BJ (cell line): ENCODE data around the gene GALNT17. TPM values are rescaled to one million over a fixed set of nuclear protein-coding genes. Genes with fewer than 3 reads are reported as not detected.
"Not testable (repeated sequence)": the region's sequence is repeated elsewhere in the genome, so short reads cannot be mapped to it uniquely, and the experiment has no call there.

Experiments
- CTCF ChIA-PET: fragments of 350-600 bp; formaldehyde crosslinking; extraction: SDS; loops from one replicate; lab custom pipeline; 2021; ENCODE audit warnings: antibody characterized with exemption, inconsistent platforms; lab: Yijun Ruan, JAX
- POLR2A ChIA-PET: fragments of 300-600 bp; sonication (Branson Sonifier 250); formaldehyde crosslinking; extraction: SDS; loops from one replicate; lab custom pipeline; 2021; ENCODE audit warnings: antibody characterized with exemption; lab: Charles Lee
- DNase-seq: peaks from one replicate; pipeline ENCODE4 v3.0.0-alpha.2; 2011; ENCODE audit warnings: low read depth
- H3K27me3 ChIP-seq: 2 replicates; pipeline ENCODE4 v1.6.0; 2011; ENCODE audit warnings: low read length; ENCODE audit not compliant: control insufficient read depth, insufficient read depth
- H3K36me3 ChIP-seq: 2 replicates; pipeline ENCODE4 v1.5.1; 2011; ENCODE audit warnings: low read length; ENCODE audit not compliant: control insufficient read depth, insufficient read depth
- H3K4me3 ChIP-seq: 2 replicates; pipeline ENCODE4 v1.5.1; 2011; ENCODE audit warnings: low read depth, mild to moderate bottlenecking, control low read depth, low read length
- polyA plus RNA-seq: library from polyadenylated mRNA; depleted of rRNA; stranded (reverse); fragments of >200 nt; gene quantifications from 2 replicates; pipeline ENCODE4 v1.2.3, GENCODE V29; 2011
- TF ChIP-seq, protein P1 (sequence below): IDR thresholded peaks from 2 replicates; pipeline ENCODE4 v1.5.1; 2011; ENCODE audit warnings: low read depth, mild to moderate bottlenecking, control low read depth, inconsistent platforms, low read length, moderate library complexity; ENCODE audit not compliant: insufficient read depth

GALNT17 gene
- polyA plus RNA-seq, 1 experiment: not detected

GRCh38 chr7:71254751-71255150 lies 122.8 kb downstream of the GALNT17 start:
- CTCF ChIA-PET: no interaction called here
- DNase-seq: no peak
- Histone ChIP-seq H3K36me3 (no peaks in the 10 kb centered on the region), H3K4me3 (no peak overlapping the region), H3K27me3 (no peaks in the 10 kb centered on the region)
- TF ChIP-seq, protein P1, sequence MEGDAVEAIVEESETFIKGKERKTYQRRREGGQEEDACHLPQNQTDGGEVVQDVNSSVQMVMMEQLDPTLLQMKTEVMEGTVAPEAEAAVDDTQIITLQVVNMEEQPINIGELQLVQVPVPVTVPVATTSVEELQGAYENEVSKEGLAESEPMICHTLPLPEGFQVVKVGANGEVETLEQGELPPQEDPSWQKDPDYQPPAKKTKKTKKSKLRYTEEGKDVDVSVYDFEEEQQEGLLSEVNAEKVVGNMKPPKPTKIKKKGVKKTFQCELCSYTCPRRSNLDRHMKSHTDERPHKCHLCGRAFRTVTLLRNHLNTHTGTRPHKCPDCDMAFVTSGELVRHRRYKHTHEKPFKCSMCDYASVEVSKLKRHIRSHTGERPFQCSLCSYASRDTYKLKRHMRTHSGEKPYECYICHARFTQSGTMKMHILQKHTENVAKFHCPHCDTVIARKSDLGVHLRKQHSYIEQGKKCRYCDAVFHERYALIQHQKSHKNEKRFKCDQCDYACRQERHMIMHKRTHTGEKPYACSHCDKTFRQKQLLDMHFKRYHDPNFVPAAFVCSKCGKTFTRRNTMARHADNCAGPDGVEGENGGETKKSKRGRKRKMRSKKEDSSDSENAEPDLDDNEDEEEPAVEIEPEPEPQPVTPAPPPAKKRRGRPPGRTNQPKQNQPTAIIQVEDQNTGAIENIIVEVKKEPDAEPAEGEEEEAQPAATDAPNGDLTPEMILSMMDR: no peak
- POLR2A ChIA-PET: no interaction called here

DNA sequence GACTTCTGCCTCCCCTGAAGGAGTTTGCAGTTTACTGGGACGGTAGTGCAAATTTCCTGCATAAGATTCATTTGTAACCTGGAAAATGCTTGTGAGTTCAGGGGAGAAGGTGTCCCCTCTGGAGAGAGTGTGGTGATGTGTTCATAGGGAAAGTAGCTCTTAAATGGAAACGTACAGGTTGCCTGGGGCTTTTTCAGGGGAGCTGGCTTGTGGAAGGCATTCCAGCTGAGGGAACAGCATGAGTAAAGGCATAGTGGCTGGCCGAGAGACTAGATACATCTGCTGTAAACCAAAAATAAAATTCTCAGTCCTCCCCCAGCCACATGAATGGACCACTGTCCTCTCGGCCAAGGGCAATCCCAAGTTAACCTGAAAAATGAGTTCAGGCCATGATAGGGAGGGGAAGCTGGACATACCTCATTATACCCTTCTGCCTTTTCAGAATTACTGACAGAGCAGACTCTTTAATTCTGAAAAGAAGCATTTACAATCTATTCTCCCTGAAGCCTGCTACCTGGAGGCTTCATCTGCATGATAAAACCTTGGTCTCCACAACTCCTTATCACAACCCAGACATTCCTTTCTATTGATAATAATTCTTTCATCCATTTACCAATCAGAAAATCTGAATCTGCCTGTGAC lies 123.7 kb downstream of the GALNT17 start:
- ChIA-PET CTCF (no interaction called here), POLR2A (no interaction called here)
- no peaks in the 10 kb centered on the region for H3K27me3 ChIP-seq
- DNase-seq: no peak
- no peak overlapping the region for H3K4me3 ChIP-seq
- H3K36me3 ChIP-seq: no peaks in the 10 kb centered on the region
- TF ChIP-seq, protein P1: no peak

- H3K4me3 ChIP-seq: no peak overlapping the region
- no peak for DNase-seq
- TF ChIP-seq, protein P1: no peak
- CTCF ChIA-PET: no interaction called here
- H3K36me3 ChIP-seq: no peaks in the 10 kb centered on the region
- H3K27me3 ChIP-seq: no peaks in the 10 kb centered on the region
- POLR2A ChIA-PET: no interaction called here
Measured at GRCh38 chr7:71261066-71261465, 129.1 kb downstream of the GALNT17 start.

GRCh38 chr7:71262834-71263233 lies 130.9 kb downstream of the GALNT17 start:
- CTCF ChIA-PET, POLR2A ChIA-PET, H3K27me3 ChIP-seq, DNase-seq, H3K36me3 ChIP-seq, H3K4me3 ChIP-seq: not testable (repeated sequence)

DNA sequence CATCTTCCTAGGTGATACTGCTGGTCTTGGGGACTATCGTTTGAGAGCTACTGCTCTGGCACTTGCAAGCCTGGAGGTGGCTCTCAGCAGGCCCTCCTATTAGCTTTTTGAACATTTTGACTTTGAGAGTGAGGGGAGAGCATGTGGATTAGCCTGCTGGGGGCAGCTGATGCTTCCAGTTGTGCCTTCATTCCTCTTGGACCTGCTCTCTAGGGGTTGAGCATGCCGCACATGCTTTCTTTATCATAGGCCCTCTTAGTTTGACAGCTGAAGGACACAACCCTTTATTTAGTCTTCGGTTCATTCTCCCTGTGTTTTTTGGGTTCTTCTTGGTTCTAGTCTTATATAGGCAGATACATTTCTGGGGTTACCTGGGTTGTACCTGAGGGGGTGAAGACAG lies 132.1 kb downstream of the GALNT17 start:
- Histone ChIP-seq H3K4me3 (no peak overlapping the region), H3K27me3 (no peaks in the 10 kb centered on the region), H3K36me3 (no peaks in the 10 kb centered on the region)
- POLR2A ChIA-PET: no interaction called here
- CTCF ChIA-PET: no interaction called here
- DNase-seq: no peak
- TF ChIP-seq, protein P1: no peak

GRCh38 chr7:71266912-71267311 lies 135.0 kb downstream of the GALNT17 start:
- Histone ChIP-seq H3K27me3 (no peaks in the 10 kb centered on the region), H3K36me3 (no peaks in the 10 kb centered on the region), H3K4me3 (no peak overlapping the region)
- no peak for DNase-seq
- POLR2A ChIA-PET: no interaction called here
- TF ChIP-seq, protein P1: no peak
- CTCF ChIA-PET: no interaction called here
